ENCODE data around the gene PTK6.

PTK6 gene

GRCh38 chr20:63544958-63545516 lies 7.9 kb upstream of the PTK6 start:
- no peak for DNase-seq (ENCODE audit: extremely low read depth, low read depth)
- no peak overlapping the region for H3K4me3 ChIP-seq (replicated peaks; ENCODE audit: low read depth, low read length)
- TF ChIP-seq CTCF (IDR thresholded peaks at IDR 0.05; ENCODE audit: low read depth, low read length, missing control alignments), result no peak

GRCh38 chr20:63544241-63544957 lies 7.2 kb upstream of the PTK6 start:
- no peak for TF ChIP-seq CTCF (IDR thresholded peaks at IDR 0.05; ENCODE audit: low read depth, low read length, missing control alignments)
- no peak for DNase-seq (ENCODE audit: extremely low read depth, low read depth)
- no peak overlapping the region for H3K4me3 ChIP-seq (replicated peaks; ENCODE audit: low read depth, low read length)

- H3K4me3 ChIP-seq (replicated peaks; ENCODE audit: low read depth, low read length), result no peak overlapping the region
- TF ChIP-seq CTCF (IDR thresholded peaks at IDR 0.05; ENCODE audit: low read depth, low read length, missing control alignments), result no peak
- DNase-seq (ENCODE audit: extremely low read depth, low read depth), result no peak
Observed at GRCh38 chr20:63543733-63544132, 6.6 kb upstream of the PTK6 start.

- DNase-seq (ENCODE audit: extremely low read depth, low read depth), result no peak
- no peak overlapping the region for H3K4me3 ChIP-seq (replicated peaks; ENCODE audit: low read depth, low read length)
- no peak for TF ChIP-seq CTCF (IDR thresholded peaks at IDR 0.05; ENCODE audit: low read depth, low read length, missing control alignments)
Observed at GRCh38 chr20:63543131-63543530, 6.0 kb upstream of the PTK6 start.

- no peak for TF ChIP-seq CTCF (IDR thresholded peaks at IDR 0.05; ENCODE audit: low read depth, low read length, missing control alignments)
- H3K4me3 ChIP-seq (replicated peaks; ENCODE audit: low read depth, low read length), result no peak overlapping the region
- no peak for DNase-seq (ENCODE audit: extremely low read depth, low read depth)
Observed at GRCh38 chr20:63542696-63543095, 5.5 kb upstream of the PTK6 start.

GRCh38 chr20:63542031-63542559 lies 4.9 kb upstream of the PTK6 start:
- H3K4me3 ChIP-seq (replicated peaks; ENCODE audit: low read depth, low read length), result no peak overlapping the region

More at GRCh38 chr20:63542031-63542559, 4.9 kb upstream of the PTK6 start:
- TF ChIP-seq CTCF (IDR thresholded peaks at IDR 0.05; ENCODE audit: low read depth, low read length, missing control alignments), result no peak
- no peak for DNase-seq (ENCODE audit: extremely low read depth, low read depth)
